ENCODE measurements around the gene C17orf107.

C17orf107 gene

GRCh38 chr17:4879601-4880000 is 19.7 kb upstream of the C17orf107 start:
- no peak for DNase-seq

GRCh38 chr17:4880857-4881256 is 18.5 kb upstream of the C17orf107 start:
- DNase-seq, result no peak

- DNase-seq, result peak; percentile 83
These were observed 17.4 kb upstream of the C17orf107 start for GRCh38 chr17:4881761-4882555.

GRCh38 chr17:4884489-4884888 is 14.8 kb upstream of the C17orf107 start:
- DNase-seq, result no peak

- no peak for DNase-seq
These were observed 12.5 kb upstream of the C17orf107 start for GRCh38 chr17:4886830-4887229.

- no peak for DNase-seq
These were observed 11.8 kb upstream of the C17orf107 start for GRCh38 chr17:4887581-4887980.

- no peak for DNase-seq
These were observed 7.6 kb upstream of the C17orf107 start for GRCh38 chr17:4891411-4892410.

- DNase-seq, result no peak
These were observed 6.7 kb upstream of the C17orf107 start for GRCh38 chr17:4892499-4893221.

GRCh38 chr17:4893272-4893671 is 6.1 kb upstream of the C17orf107 start:
- no peak for DNase-seq

- DNase-seq, result no peak
These were observed 5.4 kb upstream of the C17orf107 start for GRCh38 chr17:4893721-4894560.

- no peak for DNase-seq
These were observed 4.2 kb upstream of the C17orf107 start for GRCh38 chr17:4895121-4895520.

- no peak for DNase-seq
These were observed 3.5 kb upstream of the C17orf107 start for GRCh38 chr17:4895657-4896331.

- no peak for DNase-seq
These were observed 2.8 kb upstream of the C17orf107 start for GRCh38 chr17:4896332-4897197.

GRCh38 chr17:4897198-4897687 is 2.1 kb upstream of the C17orf107 start:
- DNase-seq, result no peak

- DNase-seq, result no peak
These were observed 1.6 kb upstream of the C17orf107 start for GRCh38 chr17:4897785-4898184.

GRCh38 chr17:4898351-4898750 is 985 bp upstream of the C17orf107 start:
- DNase-seq, result no peak

- DNase-seq, result no peak
These were observed 409 bp upstream of the C17orf107 start for GRCh38 chr17:4898927-4899326.

GRCh38 chr17:4900231-4901107 is 1.1 kb downstream of the C17orf107 start:
- DNase-seq, result peak; percentile 75

- DNase-seq, result peak; percentile 66
These were observed 1.8 kb downstream of the C17orf107 start for GRCh38 chr17:4901108-4901647.
